Measurements from ENCODE around the gene TLL1.

TLL1 gene

GRCh38 chr4:166006217-166006616 is 133.2 kb downstream of the TLL1 start:
- ChIA-PET POLR2A (no interaction called here), CTCF (no interaction called here)
- TF ChIP-seq, protein P1, sequence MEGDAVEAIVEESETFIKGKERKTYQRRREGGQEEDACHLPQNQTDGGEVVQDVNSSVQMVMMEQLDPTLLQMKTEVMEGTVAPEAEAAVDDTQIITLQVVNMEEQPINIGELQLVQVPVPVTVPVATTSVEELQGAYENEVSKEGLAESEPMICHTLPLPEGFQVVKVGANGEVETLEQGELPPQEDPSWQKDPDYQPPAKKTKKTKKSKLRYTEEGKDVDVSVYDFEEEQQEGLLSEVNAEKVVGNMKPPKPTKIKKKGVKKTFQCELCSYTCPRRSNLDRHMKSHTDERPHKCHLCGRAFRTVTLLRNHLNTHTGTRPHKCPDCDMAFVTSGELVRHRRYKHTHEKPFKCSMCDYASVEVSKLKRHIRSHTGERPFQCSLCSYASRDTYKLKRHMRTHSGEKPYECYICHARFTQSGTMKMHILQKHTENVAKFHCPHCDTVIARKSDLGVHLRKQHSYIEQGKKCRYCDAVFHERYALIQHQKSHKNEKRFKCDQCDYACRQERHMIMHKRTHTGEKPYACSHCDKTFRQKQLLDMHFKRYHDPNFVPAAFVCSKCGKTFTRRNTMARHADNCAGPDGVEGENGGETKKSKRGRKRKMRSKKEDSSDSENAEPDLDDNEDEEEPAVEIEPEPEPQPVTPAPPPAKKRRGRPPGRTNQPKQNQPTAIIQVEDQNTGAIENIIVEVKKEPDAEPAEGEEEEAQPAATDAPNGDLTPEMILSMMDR (IDR thresholded peaks at IDR 0.05; ENCODE audit: insufficient read depth, low read length, missing control alignments), result no peak
- H3K4me3 ChIP-seq (ENCODE audit: low read depth, low read length), result no peak overlapping the region
- DNase-seq (ENCODE audit: low read depth, low spot score), result no peak

DNA sequence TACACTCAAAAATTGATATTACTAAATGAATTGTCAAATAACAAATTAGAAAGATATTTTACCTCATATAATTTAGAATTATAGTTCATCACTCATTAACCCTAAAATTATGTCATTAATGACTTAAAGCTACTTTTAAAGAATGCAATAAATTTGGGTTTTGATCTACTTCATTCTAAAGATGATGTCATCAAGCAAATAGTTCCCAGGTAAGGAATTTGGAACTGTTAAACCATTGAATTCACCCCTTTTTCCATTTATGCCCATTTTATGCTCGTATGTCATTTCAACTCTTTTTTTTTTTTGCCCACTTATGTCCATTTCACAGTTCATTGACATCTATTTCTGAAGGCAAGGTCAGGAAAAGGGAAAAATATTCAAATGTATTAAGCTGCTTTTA is 135.5 kb downstream of the TLL1 start:
- no peak for DNase-seq (ENCODE audit: low read depth, low spot score)
- ChIA-PET POLR2A (no interaction called here), CTCF (no interaction called here)
- no peak overlapping the region for H3K4me3 ChIP-seq (ENCODE audit: low read depth, low read length)
- TF ChIP-seq, protein P1 (IDR thresholded peaks at IDR 0.05; ENCODE audit: insufficient read depth, low read length, missing control alignments), result no peak

DNA sequence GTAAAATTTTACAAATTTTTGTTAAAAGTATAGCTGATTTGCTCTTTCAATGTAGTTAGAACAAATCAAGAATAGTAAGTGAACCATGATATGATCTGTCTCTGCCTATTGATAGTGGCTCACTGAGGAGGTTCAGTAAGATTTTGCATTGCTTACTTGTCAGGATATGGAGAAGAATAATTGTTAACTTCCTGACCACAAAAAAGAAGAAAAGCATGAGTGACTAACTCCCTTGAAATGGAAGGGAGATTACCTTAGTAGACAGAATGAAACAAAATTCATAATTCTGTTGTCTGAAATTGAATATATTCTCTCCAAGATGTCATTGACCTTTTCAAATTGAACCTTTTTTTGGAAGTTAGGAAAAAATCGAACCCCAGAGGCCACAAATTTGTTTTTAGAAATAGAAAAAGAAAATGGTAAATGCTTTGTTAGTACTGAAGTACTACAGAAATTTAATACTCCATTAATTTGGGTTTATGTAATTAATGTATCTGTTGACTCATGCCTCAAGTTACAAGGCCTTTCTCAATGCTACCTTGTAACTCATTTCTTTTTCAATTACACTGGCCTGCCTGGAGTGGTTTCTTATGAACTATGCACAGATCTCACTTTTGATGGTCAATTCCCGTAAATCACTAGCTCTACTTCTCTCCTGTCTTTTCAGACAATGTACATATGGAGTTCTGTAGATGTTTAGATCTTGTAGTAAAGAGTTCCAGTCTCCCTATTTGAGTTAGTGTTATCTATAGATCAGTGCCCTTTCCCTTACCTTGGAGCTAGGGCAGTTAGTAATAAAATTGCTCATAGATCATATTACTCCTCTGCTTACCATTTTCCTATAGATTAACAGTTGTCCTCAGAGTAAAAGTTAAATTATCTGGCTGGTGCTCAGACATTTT is 139.3 kb downstream of the TLL1 start:
- TF ChIP-seq, protein P1 (IDR thresholded peaks at IDR 0.05; ENCODE audit: insufficient read depth, low read length, missing control alignments), result no peak
- no peak for DNase-seq (ENCODE audit: low read depth, low spot score)
- CTCF ChIA-PET, result no interaction called here
- H3K4me3 ChIP-seq (ENCODE audit: low read depth, low read length), result no peak overlapping the region
- POLR2A ChIA-PET, result no interaction called here

DNA sequence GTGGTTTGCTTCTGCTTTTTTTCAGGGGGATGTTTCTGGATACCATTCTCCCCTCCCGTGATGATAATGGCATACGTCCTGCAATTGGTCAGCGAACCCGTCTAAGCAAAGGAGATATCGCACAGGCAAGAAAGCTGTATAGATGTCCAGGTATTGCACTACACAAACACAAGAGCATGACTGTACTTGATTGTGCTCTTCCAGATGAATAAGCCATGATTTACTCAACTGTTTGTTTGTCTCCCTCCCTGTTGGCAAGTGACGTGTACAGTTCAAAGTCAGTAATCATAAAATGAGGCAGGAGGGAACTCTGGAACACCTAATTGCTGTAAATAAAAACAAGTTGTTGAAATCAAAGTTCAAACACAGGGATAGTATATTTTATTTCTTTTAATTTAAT is 141.4 kb downstream of the TLL1 start:
- CTCF ChIA-PET, result no interaction called here
- TF ChIP-seq, protein P1 (IDR thresholded peaks at IDR 0.05; ENCODE audit: insufficient read depth, low read length, missing control alignments), result no peak
- no peak for DNase-seq (ENCODE audit: low read depth, low spot score)
- POLR2A ChIA-PET, result no interaction called here
- no peak overlapping the region for H3K4me3 ChIP-seq (ENCODE audit: low read depth, low read length)

- no peak overlapping the region for H3K4me3 ChIP-seq (ENCODE audit: low read depth, low read length)
- ChIA-PET CTCF (no interaction called here), POLR2A (no interaction called here)
- DNase-seq (ENCODE audit: low read depth, low spot score), result no peak
- TF ChIP-seq, protein P1 (IDR thresholded peaks at IDR 0.05; ENCODE audit: insufficient read depth, low read length, missing control alignments), result no peak
Measured at GRCh38 chr4:166017804-166018203, 144.8 kb downstream of the TLL1 start.

- no peak for DNase-seq (ENCODE audit: low read depth, low spot score)
- CTCF ChIA-PET, result no interaction called here
- TF ChIP-seq, protein P1 (IDR thresholded peaks at IDR 0.05; ENCODE audit: insufficient read depth, low read length, missing control alignments), result no peak
- no peak overlapping the region for H3K4me3 ChIP-seq (ENCODE audit: low read depth, low read length)
- POLR2A ChIA-PET, result no interaction called here
Measured at GRCh38 chr4:166019441-166020220, 146.6 kb downstream of the TLL1 start.
